ENCODE results near the gene TM7SF3.

Gene TM7SF3

DNA sequence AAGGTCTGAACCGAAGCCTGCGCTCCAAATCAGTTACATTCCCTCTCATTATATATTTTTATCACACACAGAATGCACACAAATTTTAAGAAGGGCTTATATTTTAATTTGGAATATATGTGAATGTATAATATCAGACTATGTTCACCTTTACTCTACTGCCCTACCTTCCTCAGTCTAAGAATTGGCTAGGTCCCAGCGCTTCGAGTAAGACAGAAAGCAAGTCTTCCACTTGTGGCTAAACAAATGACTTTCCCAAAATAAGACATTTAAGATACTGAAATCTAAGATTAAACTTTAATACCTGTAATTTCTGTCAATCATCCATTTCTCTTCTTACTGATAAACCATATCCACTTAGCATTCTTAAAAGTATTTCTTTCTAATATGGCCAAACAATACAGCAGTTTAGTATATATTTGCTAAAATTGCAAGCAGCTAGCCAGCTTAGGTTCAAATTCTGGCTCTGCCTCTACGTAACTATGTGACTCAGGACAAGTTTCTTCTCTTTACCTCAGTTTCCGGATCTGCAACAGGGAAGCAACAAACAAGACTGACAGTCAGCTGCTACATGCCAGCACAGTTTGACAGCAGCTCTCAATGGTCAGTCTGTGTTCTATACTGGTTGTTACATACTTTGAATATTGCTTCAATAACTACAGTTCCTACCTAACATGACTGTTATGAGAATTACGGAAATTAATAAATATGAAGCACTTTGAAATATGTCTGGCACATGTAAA is 78.4 kb downstream of the TM7SF3 start:
- Histone ChIP-seq H3K27ac (no peak overlapping the region), H3K9me3 (ENCODE audit: severe bottlenecking) (no peaks in the 10 kb centered on the region), H3K4me3 (ENCODE audit: low read depth, low read length) (no peak overlapping the region), H3K36me3 (peaks cover 10% of the 10 kb centered on the region), H3K27me3 (ENCODE audit: insufficient read depth, low read depth, severe bottlenecking) (no peaks in the 10 kb centered on the region)
- TF ChIP-seq, protein P1, sequence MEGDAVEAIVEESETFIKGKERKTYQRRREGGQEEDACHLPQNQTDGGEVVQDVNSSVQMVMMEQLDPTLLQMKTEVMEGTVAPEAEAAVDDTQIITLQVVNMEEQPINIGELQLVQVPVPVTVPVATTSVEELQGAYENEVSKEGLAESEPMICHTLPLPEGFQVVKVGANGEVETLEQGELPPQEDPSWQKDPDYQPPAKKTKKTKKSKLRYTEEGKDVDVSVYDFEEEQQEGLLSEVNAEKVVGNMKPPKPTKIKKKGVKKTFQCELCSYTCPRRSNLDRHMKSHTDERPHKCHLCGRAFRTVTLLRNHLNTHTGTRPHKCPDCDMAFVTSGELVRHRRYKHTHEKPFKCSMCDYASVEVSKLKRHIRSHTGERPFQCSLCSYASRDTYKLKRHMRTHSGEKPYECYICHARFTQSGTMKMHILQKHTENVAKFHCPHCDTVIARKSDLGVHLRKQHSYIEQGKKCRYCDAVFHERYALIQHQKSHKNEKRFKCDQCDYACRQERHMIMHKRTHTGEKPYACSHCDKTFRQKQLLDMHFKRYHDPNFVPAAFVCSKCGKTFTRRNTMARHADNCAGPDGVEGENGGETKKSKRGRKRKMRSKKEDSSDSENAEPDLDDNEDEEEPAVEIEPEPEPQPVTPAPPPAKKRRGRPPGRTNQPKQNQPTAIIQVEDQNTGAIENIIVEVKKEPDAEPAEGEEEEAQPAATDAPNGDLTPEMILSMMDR (IDR thresholded peaks at IDR 0.05; ENCODE audit: low read depth, low read length) = no peak
- no peak for DNase-seq

DNA sequence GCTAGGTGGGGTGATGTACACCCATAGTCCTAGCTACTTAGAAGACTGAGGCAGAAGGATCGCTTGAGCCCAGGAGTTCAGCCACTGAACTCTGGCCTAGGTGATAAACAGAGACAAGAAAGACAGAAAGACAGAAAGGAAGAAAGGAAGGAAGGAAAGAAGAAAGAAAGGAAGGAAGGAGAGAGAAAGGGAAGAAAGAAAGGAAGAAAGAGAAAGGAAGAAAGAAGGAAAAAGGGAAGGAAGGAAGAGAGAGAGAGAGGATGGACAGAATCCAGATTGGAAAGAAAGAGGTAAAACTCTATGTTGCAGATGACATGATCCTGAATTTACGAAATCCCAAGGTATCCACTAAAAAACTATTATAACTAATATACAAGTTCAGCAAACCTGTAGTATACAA is 84.6 kb downstream of the TM7SF3 start:
- H3K36me3 ChIP-seq = peaks cover 37% of the 10 kb centered on the region
- no peaks in the 10 kb centered on the region for H3K27me3 ChIP-seq (ENCODE audit: insufficient read depth, low read depth, severe bottlenecking)

GRCh38 chr12:26928661-26929060 is 85.5 kb downstream of the TM7SF3 start:
- Histone ChIP-seq H3K9me3 (ENCODE audit: severe bottlenecking) (no peaks in the 10 kb centered on the region), H3K27ac (peak overlapping the region; percentile 35; the same call in 1 of the 2 replicates), H3K27me3 (ENCODE audit: insufficient read depth, low read depth, severe bottlenecking) (no peaks in the 10 kb centered on the region), H3K4me3 (ENCODE audit: low read depth, low read length) (no peak overlapping the region; the same call in 1 of the 2 replicates), H3K36me3 (peaks cover 37% of the 10 kb centered on the region)
- TF ChIP-seq, protein P1 (IDR thresholded peaks at IDR 0.05; ENCODE audit: low read depth, low read length) = no peak
- DNase-seq = peak; percentile 61

More for the DNA sequence above, 84.6 kb downstream of the TM7SF3 start:
- DNase-seq = no peak
- no peak overlapping the region for H3K4me3 ChIP-seq (ENCODE audit: low read depth, low read length)
- H3K27ac ChIP-seq = no peak overlapping the region
- TF ChIP-seq, protein P1 (IDR thresholded peaks at IDR 0.05; ENCODE audit: low read depth, low read length) = no peak
- no peaks in the 10 kb centered on the region for H3K9me3 ChIP-seq (ENCODE audit: severe bottlenecking)

Data from WERI-Rb-1 (cell line).